Measurements from ENCODE around the gene PRXL2C.
A peak's percentile ranks its signal among the peaks of the same experiment; 100 is the strongest.
"Not testable (repeated sequence)": the region's sequence is repeated elsewhere in the genome, so short reads cannot be mapped to it uniquely, and the experiment has no call there.

The PRXL2C gene

GRCh38 chr9:96646081-96646991 lies 8.8 kb downstream of the PRXL2C start:
- DNase-seq, result no peak

GRCh38 chr9:96644137-96644536 lies 11.0 kb downstream of the PRXL2C start:
- DNase-seq, result no peak

- no peak for DNase-seq
Observed at GRCh38 chr9:96641514-96641913, 13.6 kb downstream of the PRXL2C start.

GRCh38 chr9:96638606-96639364 lies 16.3 kb downstream of the PRXL2C start:
- DNase-seq, result no peak

GRCh38 chr9:96636368-96636767 lies 18.7 kb downstream of the PRXL2C start:
- no peak for DNase-seq

GRCh38 chr9:96633579-96633978 lies 21.5 kb downstream of the PRXL2C start:
- DNase-seq, result not testable (repeated sequence)

- no peak for DNase-seq
Observed at GRCh38 chr9:96626912-96627311, 28.2 kb downstream of the PRXL2C start.

- no peak for DNase-seq
Observed at GRCh38 chr9:96621618-96622017, 33.5 kb downstream of the PRXL2C start.

- no peak for DNase-seq
Observed at GRCh38 chr9:96620832-96621269, 34.3 kb downstream of the PRXL2C start.

GRCh38 chr9:96620181-96620514 lies 35.0 kb downstream of the PRXL2C start:
- DNase-seq, result no peak

GRCh38 chr9:96619491-96620180 lies 35.5 kb downstream of the PRXL2C start, which contains the start of gene CDC14B:
Gene CDC14B, minus strand, starts transcription at chr9:96619843. Its CDS starts 465 bp downstream, at chr9:96619378.
- peak; percentile 32 for DNase-seq

- DNase-seq, result no peak
Observed at GRCh38 chr9:96619124-96619465, 36.0 kb downstream of the PRXL2C start.

- DNase-seq, result peak; percentile 0
Observed at GRCh38 chr9:96618209-96619123, 36.7 kb downstream of the PRXL2C start.

- no peak for DNase-seq
Observed at GRCh38 chr9:96617439-96618185, 37.5 kb downstream of the PRXL2C start.

GRCh38 chr9:96616817-96617438 lies 38.2 kb downstream of the PRXL2C start:
- DNase-seq, result no peak

GRCh38 chr9:96615411-96615810 lies 39.7 kb downstream of the PRXL2C start:
- no peak for DNase-seq

GRCh38 chr9:96614664-96615063 lies 40.5 kb downstream of the PRXL2C start:
- not testable (repeated sequence) for DNase-seq

- no peak for DNase-seq
Observed at GRCh38 chr9:96612966-96613589, 42.0 kb downstream of the PRXL2C start.

- DNase-seq, result no peak
Observed at GRCh38 chr9:96612105-96612965, 42.8 kb downstream of the PRXL2C start.

GRCh38 chr9:96611302-96611701 lies 43.8 kb downstream of the PRXL2C start:
- no peak for DNase-seq
